Osteocyte (in vitro differentiated cells): ENCODE measurements around the gene SND1. TPM values are rescaled to one million over a fixed set of nuclear protein-coding genes. Genes with fewer than 3 reads are reported as not detected.

Source experiments
- DNase-seq: peaks from one replicate; pipeline ENCODE4 v3.0.0; 2021; ENCODE audit warnings: mixed read lengths; ENCODE audit not compliant: unreplicated experiment; ENCODE audit errors: extremely low spot score
- H3K27ac Mint-ChIP-seq: one replicate; pipeline ENCODE4 v1.8.0; 2021; ENCODE audit warnings: mild to moderate bottlenecking, mixed read lengths; ENCODE audit not compliant: unreplicated experiment
- H3K27me3 Mint-ChIP-seq: one replicate; pipeline ENCODE4 v1.8.0; 2021; ENCODE audit warnings: mixed read lengths; ENCODE audit not compliant: unreplicated experiment
- H3K36me3 Mint-ChIP-seq: one replicate; pipeline ENCODE4 v1.8.0; 2021; ENCODE audit warnings: mixed read lengths; ENCODE audit not compliant: unreplicated experiment
- H3K4me1 Mint-ChIP-seq: one replicate; pipeline ENCODE4 v1.8.0; 2021; ENCODE audit warnings: mixed read lengths; ENCODE audit not compliant: unreplicated experiment
- H3K4me3 Mint-ChIP-seq: one replicate; pipeline ENCODE4 v1.8.0; 2021; ENCODE audit warnings: mild to moderate bottlenecking, moderate library complexity, mixed read lengths; ENCODE audit not compliant: unreplicated experiment
- H3K9me3 Mint-ChIP-seq: one replicate; pipeline ENCODE4 v1.8.0; 2021; ENCODE audit warnings: mixed read lengths; ENCODE audit not compliant: unreplicated experiment
- CTCF ChIP-seq: fragments of 200-600 bp; sonication (generic); IDR thresholded peaks from 2 replicates; pipeline ENCODE4 v1.5.0; 2021; ENCODE audit warnings: antibody characterized with exemption, mild to moderate bottlenecking, moderate library complexity
- total RNA-seq: library from RNA; stranded (reverse); gene quantifications from 2 replicates; pipeline ENCODE4 v1.2.1, GENCODE V29; 2021

The SND1 gene
- total RNA-seq, 1 donor from 2014 or later, result 229 TPM

DNA sequence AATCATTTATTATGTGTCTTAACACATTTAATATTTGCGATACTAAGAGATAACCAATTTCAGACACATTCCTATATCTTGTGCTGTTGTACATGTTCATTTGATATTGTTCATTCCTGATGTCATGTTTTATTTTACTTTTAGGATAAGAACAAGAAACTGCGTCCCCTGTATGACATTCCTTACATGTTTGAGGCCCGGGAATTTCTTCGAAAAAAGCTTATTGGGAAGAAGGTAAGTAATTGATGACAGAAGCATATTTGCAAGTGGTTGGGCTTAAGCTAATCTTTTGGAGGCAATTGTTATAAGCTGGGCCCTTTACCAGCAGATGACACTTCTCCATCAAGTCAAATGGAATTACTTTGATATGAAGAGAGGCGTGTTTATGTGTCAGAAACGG is 155.3 kb downstream of the SND1 start:
- peak overlapping the region; percentile 12 for H3K27ac Mint-ChIP-seq
- no peak for TF ChIP-seq CTCF
- no peak for DNase-seq

DNA sequence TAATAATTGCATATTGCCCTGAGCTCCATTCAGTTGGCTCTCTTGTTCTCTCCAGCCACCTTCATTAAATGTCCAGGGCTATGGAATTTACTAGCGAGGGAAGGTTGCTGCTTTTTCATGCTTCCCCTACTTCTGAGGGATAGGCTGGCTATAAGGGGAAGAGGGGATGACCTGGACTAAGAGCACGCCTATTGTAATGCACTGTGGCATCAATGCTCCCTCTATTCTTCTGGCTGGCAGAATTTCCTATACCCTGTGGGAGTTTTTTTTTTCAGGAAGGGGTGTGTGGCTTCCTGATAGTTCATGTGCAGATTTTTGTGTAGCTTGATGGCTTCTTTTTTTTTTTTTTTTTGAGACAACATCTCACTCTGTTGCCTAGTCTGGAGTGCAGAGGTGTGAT is 155.8 kb downstream of the SND1 start:
- Mint-ChIP-seq H3K9me3 (no peaks in the 10 kb centered on the region), H3K4me3 (no peak overlapping the region), H3K4me1 (peaks cover 30% of the 10 kb centered on the region), H3K36me3 (peaks cover 10% of the 10 kb centered on the region), H3K27me3 (no peaks in the 10 kb centered on the region), H3K27ac (no peak overlapping the region)
- no peak for DNase-seq
- no peak for TF ChIP-seq CTCF

More for the DNA sequence above, 155.3 kb downstream of the SND1 start:
- Mint-ChIP-seq H3K4me1 (peaks cover 25% of the 10 kb centered on the region), H3K9me3 (no peaks in the 10 kb centered on the region), H3K4me3 (no peak overlapping the region), H3K36me3 (peaks cover 10% of the 10 kb centered on the region), H3K27me3 (no peaks in the 10 kb centered on the region)

- Mint-ChIP-seq H3K27me3 (no peaks in the 10 kb centered on the region), H3K4me1 (peaks cover 44% of the 10 kb centered on the region), H3K27ac (no peak overlapping the region), H3K36me3 (peaks cover 10% of the 10 kb centered on the region), H3K4me3 (no peak overlapping the region), H3K9me3 (no peaks in the 10 kb centered on the region)
- no peak for DNase-seq
- no peak for TF ChIP-seq CTCF
Measured at GRCh38 chr7:127809261-127809702, 157.3 kb downstream of the SND1 start.

GRCh38 chr7:127810113-127810512 is 158.1 kb downstream of the SND1 start:
- Mint-ChIP-seq H3K27me3 (no peaks in the 10 kb centered on the region), H3K9me3 (no peaks in the 10 kb centered on the region), H3K4me1 (peaks cover 51% of the 10 kb centered on the region), H3K27ac (no peak overlapping the region), H3K36me3 (peaks cover 10% of the 10 kb centered on the region), H3K4me3 (no peak overlapping the region)
- no peak for TF ChIP-seq CTCF
- DNase-seq, result no peak

DNA sequence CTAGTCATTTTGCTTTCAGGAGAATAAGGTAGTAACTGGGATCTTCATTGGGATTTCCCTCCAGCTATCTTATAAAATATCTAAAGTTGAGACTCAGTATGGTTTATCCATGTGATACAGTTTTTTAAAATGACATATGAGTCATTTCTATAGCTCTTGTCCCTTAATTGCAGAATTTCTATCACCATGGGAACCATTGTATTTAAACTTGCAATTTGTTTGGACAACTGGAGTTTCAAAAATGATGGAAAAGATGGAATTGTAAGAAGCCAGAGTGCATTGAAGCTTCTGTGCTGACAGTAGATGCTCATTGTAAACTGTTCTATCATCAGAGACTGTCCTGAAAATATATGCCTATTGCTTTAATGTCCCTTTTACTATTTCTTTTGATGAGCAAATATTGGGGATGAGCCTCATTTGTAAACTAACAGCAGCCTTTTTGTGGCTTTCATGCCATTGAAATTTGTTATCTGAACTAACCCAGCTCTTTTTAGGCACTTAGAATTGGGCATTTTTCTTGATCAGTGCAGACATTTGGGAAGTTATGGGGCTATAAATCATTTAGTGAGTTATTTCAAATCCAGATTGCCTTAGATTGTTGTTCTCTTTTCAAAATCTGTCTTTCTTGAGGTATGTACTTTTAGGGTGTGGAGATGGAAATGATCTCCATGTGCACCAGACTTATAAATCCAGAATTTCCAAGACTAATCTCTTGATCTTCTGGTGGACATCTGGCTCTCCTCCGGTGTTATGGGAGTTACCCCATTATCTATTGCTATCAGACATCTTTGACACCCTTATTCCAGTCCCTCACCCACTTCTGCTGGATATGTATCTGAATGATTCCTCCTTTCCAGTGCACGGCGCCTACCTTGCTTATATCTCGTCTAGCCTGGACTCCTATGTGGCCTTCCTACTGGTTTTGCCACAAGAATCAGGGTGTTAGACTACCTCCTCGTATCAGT is 159.0 kb downstream of the SND1 start:
- H3K4me1 Mint-ChIP-seq, result peaks cover 50% of the 10 kb centered on the region

More for the DNA sequence above, 159.0 kb downstream of the SND1 start:
- Mint-ChIP-seq H3K9me3 (no peaks in the 10 kb centered on the region), H3K4me3 (no peak overlapping the region), H3K27ac (no peak overlapping the region), H3K36me3 (peaks cover 10% of the 10 kb centered on the region), H3K27me3 (no peaks in the 10 kb centered on the region)
- TF ChIP-seq CTCF, result no peak
- no peak for DNase-seq
